KOPT-K1 (cell line): ENCODE measurements around the gene KRT32.

Experiments used
- H3K27ac ChIP-seq: fragments of 200-600 bp; sonication (generic); 2 replicates; pipeline ENCODE4 v1.5.1; 2016; ENCODE audit warnings: antibody characterized with exemption, mild to moderate bottlenecking, low read depth, low read length; ENCODE audit not compliant: poor library complexity, severe bottlenecking
- H3K36me3 ChIP-seq: fragments of 200-600 bp; sonication (generic); 2 replicates; pipeline ENCODE4 v1.5.1; 2017; ENCODE audit warnings: antibody characterized with exemption, mild to moderate bottlenecking, low read length, moderate library complexity; ENCODE audit not compliant: insufficient read depth
- H3K9me3 ChIP-seq: fragments of 200-600 bp; sonication (generic); 2 replicates; pipeline ENCODE4 v1.5.1; 2017; ENCODE audit warnings: antibody characterized with exemption, low read length, mild to moderate bottlenecking; ENCODE audit not compliant: insufficient read depth, poor library complexity, severe bottlenecking

KRT32 gene

GRCh38 chr17:41457676-41458075 lies 9.5 kb downstream of the KRT32 start:
- Histone ChIP-seq H3K9me3 (no peaks in the 10 kb centered on the region), H3K27ac (no peak overlapping the region), H3K36me3 (no peaks in the 10 kb centered on the region)

- Histone ChIP-seq H3K27ac (no peak overlapping the region), H3K9me3 (no peaks in the 10 kb centered on the region), H3K36me3 (no peaks in the 10 kb centered on the region)
Measured at GRCh38 chr17:41456204-41456603, 11.0 kb downstream of the KRT32 start.

- H3K27ac ChIP-seq, result no peak overlapping the region
- H3K9me3 ChIP-seq, result no peaks in the 10 kb centered on the region
- H3K36me3 ChIP-seq, result no peaks in the 10 kb centered on the region
Measured at GRCh38 chr17:41455236-41455635, 11.9 kb downstream of the KRT32 start.

- no peaks in the 10 kb centered on the region for H3K9me3 ChIP-seq
- H3K36me3 ChIP-seq, result no peaks in the 10 kb centered on the region
- no peak overlapping the region for H3K27ac ChIP-seq
Measured at GRCh38 chr17:41453066-41453465, 14.1 kb downstream of the KRT32 start.

GRCh38 chr17:41452281-41452680 lies 14.9 kb downstream of the KRT32 start:
- Histone ChIP-seq H3K9me3 (no peaks in the 10 kb centered on the region), H3K36me3 (no peaks in the 10 kb centered on the region), H3K27ac (no peak overlapping the region)

- no peaks in the 10 kb centered on the region for H3K36me3 ChIP-seq
- no peaks in the 10 kb centered on the region for H3K9me3 ChIP-seq
Measured at GRCh38 chr17:41451154-41451728, 15.9 kb downstream of the KRT32 start.

GRCh38 chr17:41449008-41449407 lies 18.2 kb downstream of the KRT32 start:
- Histone ChIP-seq H3K36me3 (no peaks in the 10 kb centered on the region), H3K9me3 (no peaks in the 10 kb centered on the region), H3K27ac (no peak overlapping the region)

More at GRCh38 chr17:41451154-41451728, 15.9 kb downstream of the KRT32 start:
- no peak overlapping the region for H3K27ac ChIP-seq

GRCh38 chr17:41448506-41448905 lies 18.7 kb downstream of the KRT32 start:
- no peak overlapping the region for H3K27ac ChIP-seq
- no peaks in the 10 kb centered on the region for H3K36me3 ChIP-seq
- no peaks in the 10 kb centered on the region for H3K9me3 ChIP-seq

GRCh38 chr17:41446806-41447205 lies 20.4 kb downstream of the KRT32 start:
- Histone ChIP-seq H3K9me3 (no peaks in the 10 kb centered on the region), H3K27ac (no peak overlapping the region), H3K36me3 (no peaks in the 10 kb centered on the region)

- Histone ChIP-seq H3K27ac (no peak overlapping the region), H3K9me3 (no peaks in the 10 kb centered on the region), H3K36me3 (no peaks in the 10 kb centered on the region)
Measured at GRCh38 chr17:41444640-41445039, 22.5 kb downstream of the KRT32 start.

- Histone ChIP-seq H3K9me3 (no peaks in the 10 kb centered on the region), H3K27ac (no peak overlapping the region), H3K36me3 (no peaks in the 10 kb centered on the region)
Measured at GRCh38 chr17:41444186-41444585, 23.0 kb downstream of the KRT32 start.

GRCh38 chr17:41442739-41443138 lies 24.4 kb downstream of the KRT32 start:
- H3K36me3 ChIP-seq, result no peaks in the 10 kb centered on the region
- H3K9me3 ChIP-seq, result no peaks in the 10 kb centered on the region
- no peak overlapping the region for H3K27ac ChIP-seq

- no peaks in the 10 kb centered on the region for H3K9me3 ChIP-seq
- no peak within 1 kb of the TSS for H3K27ac ChIP-seq
- H3K36me3 ChIP-seq, result no peaks in the 10 kb centered on the region
Measured at GRCh38 chr17:41440531-41441033, 26.6 kb downstream of the KRT32 start, which contains the start of gene KRT38. Gene KRT38, minus strand, starts transcription at chr17:41440983. Its CDS starts 62 bp downstream, at chr17:41440921.

- Histone ChIP-seq H3K27ac (no peak overlapping the region), H3K9me3 (no peaks in the 10 kb centered on the region), H3K36me3 (no peaks in the 10 kb centered on the region)
Measured at GRCh38 chr17:41439375-41439774, 27.8 kb downstream of the KRT32 start.

- H3K36me3 ChIP-seq, result no peaks in the 10 kb centered on the region
- H3K27ac ChIP-seq, result no peak overlapping the region
Measured at GRCh38 chr17:41437769-41438168, 29.4 kb downstream of the KRT32 start.

GRCh38 chr17:41437254-41437653 lies 29.9 kb downstream of the KRT32 start:
- Histone ChIP-seq H3K27ac (no peak overlapping the region), H3K36me3 (no peaks in the 10 kb centered on the region), H3K9me3 (no peaks in the 10 kb centered on the region)

More at GRCh38 chr17:41437769-41438168, 29.4 kb downstream of the KRT32 start:
- H3K9me3 ChIP-seq, result no peaks in the 10 kb centered on the region
